MCF 10A (cell line): ENCODE results near the gene SASH1. TPM values are rescaled to one million over a fixed set of nuclear protein-coding genes. Genes with fewer than 3 reads are reported as not detected.
A peak's percentile ranks its signal among the peaks of the same experiment; 100 is the strongest.

Source experiments
- BruUV-seq: library from RNA; stranded (reverse); fragments of 400-500 nt; replicated peaks from 2 replicates; lab custom pipeline; 2021; lab: Mats Ljungman, UMichigan
- CTCF ChIA-PET: fragments of 300-600 bp; sonication (Branson Sonifier 250); formaldehyde crosslinking; extraction: SDS; loops from one replicate; lab custom pipeline; 2021; ENCODE audit warnings: antibody characterized with exemption, inconsistent platforms; lab: Yijun Ruan, JAX
- POLR2A ChIA-PET: fragments of 300-600, 350-650 bp; sonication (Branson Sonifier 250); formaldehyde crosslinking; extraction: SDS; loops from one replicate; lab custom pipeline; 2020; ENCODE audit warnings: antibody characterized with exemption, inconsistent platforms; lab: Yijun Ruan, JAX
- DNase-seq: peaks from one replicate; pipeline ENCODE4 v3.0.0-alpha.2; 2018; ENCODE audit not compliant: unreplicated experiment
- H3K27ac Mint-ChIP-seq: one replicate; pipeline ENCODE4 v1.8.0; 2022; ENCODE audit warnings: mild to moderate bottlenecking, low read depth, mixed read lengths; ENCODE audit not compliant: unreplicated experiment
- H3K27me3 Mint-ChIP-seq: one replicate; pipeline ENCODE4 v1.8.0; 2022; ENCODE audit warnings: mixed read lengths; ENCODE audit not compliant: insufficient read depth, unreplicated experiment
- H3K36me3 Mint-ChIP-seq: one replicate; pipeline ENCODE4 v1.8.0; 2022; ENCODE audit warnings: mild to moderate bottlenecking, moderate library complexity, mixed read lengths; ENCODE audit not compliant: insufficient read depth, unreplicated experiment
- H3K4me1 Mint-ChIP-seq: one replicate; pipeline ENCODE4 v1.8.0; 2022; ENCODE audit warnings: mixed read lengths; ENCODE audit not compliant: insufficient read depth, unreplicated experiment
- H3K4me3 Mint-ChIP-seq: one replicate; pipeline ENCODE4 v1.8.0; 2022; ENCODE audit warnings: mild to moderate bottlenecking, moderate library complexity, mixed read lengths; ENCODE audit not compliant: unreplicated experiment
- H3K9me3 Mint-ChIP-seq: one replicate; pipeline ENCODE4 v1.8.0; 2022; ENCODE audit warnings: mixed read lengths; ENCODE audit not compliant: unreplicated experiment
- intact Hi-C: fragments of 100-400 bp; cut with micrococcal nuclease; formaldehyde crosslinking; loops from 2 replicates; pipeline ENCODE4 v1.14.1; 2022
- total RNA-seq: library from RNA; stranded (reverse); gene quantifications from 2 replicates; pipeline ENCODE4 v1.2.3, GENCODE V29; 2022
- TF ChIP-seq, protein P1 (sequence below): fragments of 200-600 bp; IDR thresholded peaks from one replicate; pipeline ENCODE4 v1.8.0; 2022; ENCODE audit warnings: antibody characterized with exemption, mild to moderate bottlenecking; ENCODE audit not compliant: unreplicated experiment

The SASH1 gene
- total RNA-seq, 1 experiment from 2014 or later = 18.4 TPM

DNA sequence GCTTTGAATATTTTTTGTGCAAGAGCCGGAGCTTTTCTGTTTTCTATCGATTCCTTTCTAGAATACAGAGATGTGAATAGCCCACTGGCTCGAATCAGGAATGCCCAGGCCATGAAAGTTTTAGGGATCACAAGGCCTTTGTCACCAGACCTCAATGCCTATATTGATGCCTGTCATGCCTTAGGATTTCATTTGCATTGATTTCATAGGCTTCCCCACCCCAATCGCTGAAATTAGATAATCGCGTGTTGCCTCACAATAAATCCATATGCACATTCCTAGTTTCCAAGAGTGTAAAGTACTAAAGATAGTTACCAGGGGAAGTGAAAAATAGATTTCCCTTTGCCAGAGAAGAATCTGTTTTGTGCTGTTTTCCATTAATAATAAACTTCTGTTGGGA, 150.8 kb downstream of the SASH1 start:
- Mint-ChIP-seq H3K4me1 (no peaks in the 10 kb centered on the region), H3K27ac (no peak overlapping the region), H3K36me3 (peaks cover 13% of the 10 kb centered on the region), H3K9me3 (no peaks in the 10 kb centered on the region), H3K4me3 (no peak overlapping the region), H3K27me3 (no peaks in the 10 kb centered on the region)
- TF ChIP-seq, protein P1, sequence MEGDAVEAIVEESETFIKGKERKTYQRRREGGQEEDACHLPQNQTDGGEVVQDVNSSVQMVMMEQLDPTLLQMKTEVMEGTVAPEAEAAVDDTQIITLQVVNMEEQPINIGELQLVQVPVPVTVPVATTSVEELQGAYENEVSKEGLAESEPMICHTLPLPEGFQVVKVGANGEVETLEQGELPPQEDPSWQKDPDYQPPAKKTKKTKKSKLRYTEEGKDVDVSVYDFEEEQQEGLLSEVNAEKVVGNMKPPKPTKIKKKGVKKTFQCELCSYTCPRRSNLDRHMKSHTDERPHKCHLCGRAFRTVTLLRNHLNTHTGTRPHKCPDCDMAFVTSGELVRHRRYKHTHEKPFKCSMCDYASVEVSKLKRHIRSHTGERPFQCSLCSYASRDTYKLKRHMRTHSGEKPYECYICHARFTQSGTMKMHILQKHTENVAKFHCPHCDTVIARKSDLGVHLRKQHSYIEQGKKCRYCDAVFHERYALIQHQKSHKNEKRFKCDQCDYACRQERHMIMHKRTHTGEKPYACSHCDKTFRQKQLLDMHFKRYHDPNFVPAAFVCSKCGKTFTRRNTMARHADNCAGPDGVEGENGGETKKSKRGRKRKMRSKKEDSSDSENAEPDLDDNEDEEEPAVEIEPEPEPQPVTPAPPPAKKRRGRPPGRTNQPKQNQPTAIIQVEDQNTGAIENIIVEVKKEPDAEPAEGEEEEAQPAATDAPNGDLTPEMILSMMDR = no peak
- POLR2A ChIA-PET = no interaction called here
- no peak for DNase-seq
- intact Hi-C loops = no loop called here
- no TSS peak for BruUV-seq
- CTCF ChIA-PET = interaction anchor here (0.6 to 0.7 kb wide), 2 partner anchors 9 to 30 kb away, joined by 3 to 4 read pairs; no protein-coding TSS in a partner anchor

GRCh38 chr6:148494226-148494625, 151.6 kb downstream of the SASH1 start:
- TF ChIP-seq, protein P1 = no peak
- no peak for DNase-seq
- CTCF ChIA-PET = interaction anchor here (0.7 kb wide), 1 partner anchor 10 kb away, joined by 4 read pairs; no protein-coding TSS in a partner anchor
- Mint-ChIP-seq H3K27ac (no peak overlapping the region), H3K9me3 (no peaks in the 10 kb centered on the region), H3K4me1 (no peaks in the 10 kb centered on the region), H3K27me3 (no peaks in the 10 kb centered on the region), H3K36me3 (peaks cover 6% of the 10 kb centered on the region), H3K4me3 (no peak overlapping the region)
- intact Hi-C loops = no loop called here
- BruUV-seq = no TSS peak
- POLR2A ChIA-PET = interaction anchor here (1.0 kb wide), 1 partner anchor 8 kb away, joined by 3 read pairs; no protein-coding TSS in a partner anchor

- Mint-ChIP-seq H3K9me3 (no peaks in the 10 kb centered on the region), H3K4me1 (peaks cover 1% of the 10 kb centered on the region), H3K4me3 (no peak overlapping the region), H3K36me3 (peaks cover 6% of the 10 kb centered on the region), H3K27me3 (no peaks in the 10 kb centered on the region), H3K27ac (no peak overlapping the region)
- intact Hi-C loops = no loop called here
- CTCF ChIA-PET = no interaction called here
- TF ChIP-seq, protein P1 = no peak
- POLR2A ChIA-PET = interaction anchor here (1.0 kb wide), 1 partner anchor 9 kb away, joined by 3 read pairs; no protein-coding TSS in a partner anchor
- DNase-seq = no peak
- BruUV-seq = no TSS peak
Measured at GRCh38 chr6:148495029-148495428, 152.4 kb downstream of the SASH1 start.

DNA sequence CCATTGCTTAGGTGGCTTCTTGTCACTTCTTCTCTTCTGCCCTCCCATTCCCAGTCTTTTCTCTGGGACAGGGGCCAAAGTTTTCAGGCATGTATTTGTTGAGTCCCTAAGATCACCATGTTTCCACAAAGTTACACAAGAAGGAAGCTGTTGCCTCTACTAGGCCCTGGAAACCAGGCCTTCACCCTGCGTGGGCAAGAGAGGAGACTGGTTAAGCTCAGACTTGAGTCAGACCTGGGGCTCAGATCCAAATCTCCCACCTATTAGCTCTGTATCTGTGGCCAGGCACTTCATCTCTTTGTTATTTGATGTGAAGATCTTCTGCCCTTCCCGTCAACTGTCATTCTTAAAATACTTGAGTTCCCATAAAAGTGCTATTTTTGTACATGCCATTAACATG, 154.6 kb downstream of the SASH1 start:
- peak; percentile 38 for DNase-seq
- intact Hi-C loops = no loop called here
- no peaks in the 10 kb centered on the region for H3K27me3 Mint-ChIP-seq
- ChIA-PET POLR2A (interaction anchor here (0.8 kb wide), 1 partner anchor 247 kb away, joined by 3 read pairs; no protein-coding TSS in a partner anchor), CTCF (interaction anchor here (0.6 kb wide), 1 partner anchor 23 kb away, joined by 3 read pairs; no protein-coding TSS in a partner anchor)
- TF ChIP-seq, protein P1 = no peak
- H3K27ac Mint-ChIP-seq = no peak overlapping the region
- peaks cover 11% of the 10 kb centered on the region for H3K36me3 Mint-ChIP-seq
- H3K4me3 Mint-ChIP-seq = no peak overlapping the region
- H3K9me3 Mint-ChIP-seq = no peaks in the 10 kb centered on the region
- peaks cover 24% of the 10 kb centered on the region for H3K4me1 Mint-ChIP-seq
- BruUV-seq = no TSS peak
